IPS DF 19.7 (cell line): ENCODE measurements around the gene TMEM219.
"Not testable (repeated sequence)": the region's sequence is repeated elsewhere in the genome, so short reads cannot be mapped to it uniquely, and the experiment has no call there.

Source experiments
- DNase-seq: peaks from one replicate; pipeline ENCODE4 v3.0.0-alpha.2; 2013; ENCODE audit warnings: low read depth, low spot score

The TMEM219 gene

DNA sequence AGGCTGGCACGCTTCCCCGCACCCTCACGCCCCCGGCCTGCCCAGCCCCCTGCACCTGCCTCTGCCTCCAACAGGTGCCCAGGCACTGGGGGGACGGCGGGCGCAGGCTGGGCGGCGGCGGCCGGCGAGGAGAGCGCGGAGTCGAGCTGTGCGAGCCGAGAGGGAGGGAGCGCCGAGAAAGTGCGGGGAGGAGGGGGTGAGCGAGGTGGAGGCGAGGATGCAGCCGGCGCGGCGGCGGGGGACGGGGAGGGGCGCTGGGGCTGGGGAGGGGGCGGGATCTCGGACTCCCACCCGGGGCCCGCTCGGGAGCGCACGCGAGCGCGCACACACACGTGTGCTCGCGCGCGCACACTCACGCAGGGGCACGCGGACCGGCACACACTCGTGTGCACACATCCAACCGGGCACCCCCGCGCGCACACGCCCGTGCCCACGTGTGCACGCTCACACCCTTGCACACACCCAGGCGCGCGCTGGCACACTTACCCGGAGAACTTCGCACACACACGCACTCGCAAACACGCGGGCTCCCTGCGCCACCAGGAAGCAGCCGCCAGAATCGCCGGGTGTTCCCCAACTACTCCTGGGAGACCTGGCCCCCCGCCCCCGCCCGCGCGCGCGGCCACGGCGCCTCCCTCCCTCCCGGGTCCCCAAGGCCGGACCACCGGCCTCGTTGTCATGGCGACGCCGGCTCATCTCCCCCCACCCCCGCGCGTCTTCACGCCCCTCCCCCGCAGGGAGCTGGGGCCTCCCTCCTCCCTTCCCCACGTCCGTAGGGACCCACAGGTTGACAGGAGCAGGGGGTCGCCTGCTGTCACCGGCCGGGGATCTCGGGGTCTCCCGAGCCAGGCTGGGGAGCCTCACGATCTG is 49.2 kb downstream of the TMEM219 start, which contains the start of gene DOC2A:
Gene DOC2A, minus strand, starts transcription at position 184 of the 870 bp plus-strand sequence. CDS start 805 bp downstream, outside the sequence.
- DNase-seq = no peak

- DNase-seq = no peak
Observed at GRCh38 chr16:30011714-30012504, 50.0 kb downstream of the TMEM219 start.

DNA sequence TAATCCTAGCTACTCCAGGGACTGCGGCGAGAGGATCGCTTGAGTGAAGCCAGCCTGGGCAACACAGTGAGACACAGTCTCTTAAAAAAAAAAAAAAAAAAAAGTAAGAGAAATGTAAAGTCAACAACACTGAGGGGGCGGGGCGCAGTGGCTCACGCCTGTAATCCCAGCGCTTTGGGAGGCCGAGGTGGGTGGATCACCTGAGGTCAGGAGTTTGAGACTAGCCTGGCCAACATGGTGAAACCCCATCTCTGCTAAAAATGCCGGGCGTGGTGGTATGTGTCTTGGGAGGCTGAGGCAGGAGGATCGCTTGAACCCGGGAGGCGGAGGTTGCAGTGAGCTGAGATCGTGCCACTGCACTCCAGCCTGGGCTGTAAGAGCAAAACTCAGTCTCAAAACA is 50.7 kb downstream of the TMEM219 start:
- not testable (repeated sequence) for DNase-seq

- not testable (repeated sequence) for DNase-seq
Observed at GRCh38 chr16:30015450-30015849, 53.6 kb downstream of the TMEM219 start.

- no peak for DNase-seq
Observed at GRCh38 chr16:30016555-30017276, 54.8 kb downstream of the TMEM219 start.

DNA sequence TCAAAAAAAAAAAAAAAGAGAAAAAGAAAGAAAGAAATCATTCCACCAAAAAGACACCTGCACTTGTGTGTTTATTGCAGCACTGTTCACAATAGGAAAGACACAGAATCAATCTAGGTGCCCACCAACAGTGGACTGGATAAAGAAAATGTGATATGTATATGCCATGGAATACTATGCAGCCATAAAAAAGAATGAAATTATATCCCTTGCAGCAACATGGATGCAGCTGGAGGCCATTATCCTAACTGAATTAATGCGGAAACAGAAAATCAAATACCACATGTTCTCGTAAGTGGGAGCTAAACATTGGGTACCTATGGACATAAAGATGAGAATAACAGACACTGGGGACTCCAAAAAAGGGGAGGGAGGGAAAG is 55.4 kb downstream of the TMEM219 start:
- DNase-seq = no peak

DNA sequence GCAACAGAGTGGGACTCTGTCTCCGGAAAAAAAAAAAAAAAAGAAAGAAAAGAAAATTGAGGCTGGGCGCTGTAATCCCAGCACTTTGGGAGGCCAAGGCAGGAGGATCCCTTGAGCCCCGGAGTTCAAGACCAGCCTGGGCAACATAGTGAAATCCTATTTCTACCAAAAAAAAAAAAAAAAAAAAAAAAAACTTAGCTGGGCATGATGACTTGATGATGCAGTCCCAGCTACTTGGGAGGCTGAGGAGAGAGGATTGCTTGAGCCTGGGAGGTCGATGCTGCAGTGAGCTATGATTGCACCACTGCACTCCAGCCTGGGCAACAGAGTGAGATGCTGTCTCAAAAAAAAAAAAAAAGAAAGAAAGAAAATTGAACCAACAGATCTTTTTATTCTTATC is 56.1 kb downstream of the TMEM219 start:
- DNase-seq = not testable (repeated sequence)

DNA sequence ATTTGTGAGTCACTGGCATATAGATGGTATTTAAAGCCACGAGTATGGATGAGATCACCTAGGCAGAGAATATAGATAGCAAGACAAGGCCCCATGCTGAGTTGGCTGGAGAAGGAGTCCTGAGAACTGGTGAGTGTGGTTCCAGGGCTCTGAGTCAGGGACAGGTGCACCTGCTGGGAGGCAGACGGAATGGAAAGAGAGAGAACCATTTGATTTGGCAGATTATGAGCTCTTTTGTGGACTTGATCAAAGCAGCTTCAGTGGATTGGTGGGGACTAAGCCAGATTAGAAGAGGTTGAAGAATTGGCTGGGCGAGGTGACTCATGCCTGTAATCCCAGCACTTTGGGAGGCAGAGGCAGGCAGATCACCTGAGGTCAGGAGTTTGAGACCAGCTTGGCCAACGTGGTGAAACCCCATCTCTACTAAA is 56.9 kb downstream of the TMEM219 start:
- DNase-seq = no peak
